Right lobe of liver (tissue), 4 donors: ENCODE results near the gene EPN1.

Source experiments
- POLR2A ChIP-seq: fragments of 450-650 bp; IDR thresholded peaks from one replicate; pipeline ENCODE4 v1.6.1; 2017; ENCODE audit warnings: antibody characterized with exemption, mild to moderate bottlenecking
- TF ChIP-seq, protein P1 (sequence below), 4 donors: fragments of 200-600 bp in 3 of 4; fragments of 450-650 bp in 1 of 4; IDR thresholded peaks; one replicate each; pipeline versions ENCODE4 v1.5.1 to v1.8.0; 2016 to 2022; ENCODE audit warnings: antibody characterized with exemption in 4 of 4, mild to moderate bottlenecking in 2 of 4
- donor health status: DM: no; HTN: no; CAD: no.
- donor health status: DM: no; HTN: no; CAD: no.
- donor health status: DM: no; HTN: yes; CAD: no.

DNA sequence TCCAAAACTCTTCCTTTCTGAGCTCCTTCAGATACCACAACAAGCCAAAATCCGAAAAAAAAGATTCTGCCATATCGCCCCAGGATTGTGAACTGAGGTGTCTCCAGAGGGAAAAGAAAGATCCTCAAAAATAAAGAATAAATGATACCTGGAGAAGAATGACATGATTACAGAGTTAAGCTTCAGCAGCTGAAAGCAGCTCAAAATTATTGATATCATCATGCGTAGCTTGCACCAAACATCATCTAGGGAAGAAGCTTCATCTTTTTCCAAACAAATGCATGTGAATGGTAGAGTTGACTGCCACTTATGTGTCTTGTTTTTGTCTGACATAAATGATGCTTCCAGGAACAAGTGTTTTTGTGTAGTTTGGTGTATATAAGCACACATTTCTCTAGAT lies 63.3 kb downstream of the EPN1 start, which contains the start of gene NLRP9:
- TF ChIP-seq, protein P1, sequence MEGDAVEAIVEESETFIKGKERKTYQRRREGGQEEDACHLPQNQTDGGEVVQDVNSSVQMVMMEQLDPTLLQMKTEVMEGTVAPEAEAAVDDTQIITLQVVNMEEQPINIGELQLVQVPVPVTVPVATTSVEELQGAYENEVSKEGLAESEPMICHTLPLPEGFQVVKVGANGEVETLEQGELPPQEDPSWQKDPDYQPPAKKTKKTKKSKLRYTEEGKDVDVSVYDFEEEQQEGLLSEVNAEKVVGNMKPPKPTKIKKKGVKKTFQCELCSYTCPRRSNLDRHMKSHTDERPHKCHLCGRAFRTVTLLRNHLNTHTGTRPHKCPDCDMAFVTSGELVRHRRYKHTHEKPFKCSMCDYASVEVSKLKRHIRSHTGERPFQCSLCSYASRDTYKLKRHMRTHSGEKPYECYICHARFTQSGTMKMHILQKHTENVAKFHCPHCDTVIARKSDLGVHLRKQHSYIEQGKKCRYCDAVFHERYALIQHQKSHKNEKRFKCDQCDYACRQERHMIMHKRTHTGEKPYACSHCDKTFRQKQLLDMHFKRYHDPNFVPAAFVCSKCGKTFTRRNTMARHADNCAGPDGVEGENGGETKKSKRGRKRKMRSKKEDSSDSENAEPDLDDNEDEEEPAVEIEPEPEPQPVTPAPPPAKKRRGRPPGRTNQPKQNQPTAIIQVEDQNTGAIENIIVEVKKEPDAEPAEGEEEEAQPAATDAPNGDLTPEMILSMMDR (IDR thresholded peaks at IDR 0.05), result no peak
- no peak for TF ChIP-seq POLR2A
